DOHH2 (cell line): ENCODE measurements around the gene INSC.

Source experiments
- EZH2phosphoT487 ChIP-seq: fragments of 200-600 bp; sonication (generic); IDR thresholded peaks from 2 replicates; pipeline ENCODE4 v1.6.1; 2017; ENCODE audit warnings: borderline replicate concordance, mild to moderate bottlenecking, antibody characterized with exemption, low read length, moderate library complexity, mixed read lengths
- TF ChIP-seq, protein P1 (sequence below): fragments of 200-600 bp; sonication (generic); IDR thresholded peaks from one replicate; pipeline ENCODE4 v1.5.1; 2014; ENCODE audit warnings: antibody characterized with exemption, mild to moderate bottlenecking, low read depth, low read length; ENCODE audit not compliant: poor library complexity, severe bottlenecking

DNA sequence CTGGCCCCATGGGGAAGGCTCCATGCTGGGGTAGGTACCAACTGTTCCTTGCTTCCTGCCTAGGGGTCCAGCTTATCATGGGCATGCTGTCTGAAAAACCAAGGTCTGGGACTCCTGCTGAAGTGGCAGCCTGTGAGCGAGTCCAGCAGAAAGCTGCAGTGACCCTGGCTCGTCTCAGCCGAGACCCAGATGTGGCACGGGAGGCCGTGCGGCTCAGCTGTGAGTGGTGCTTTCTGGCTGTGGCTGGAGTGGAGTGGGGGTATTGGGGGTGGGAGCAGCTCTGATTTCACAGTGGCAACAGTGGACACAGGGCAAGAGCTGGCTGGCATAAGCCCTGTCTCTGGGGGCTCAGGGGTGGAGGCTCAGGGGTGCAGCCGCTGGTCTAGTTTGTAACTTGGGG, 124.1 kb downstream of the INSC start:
- TF ChIP-seq, protein P1, sequence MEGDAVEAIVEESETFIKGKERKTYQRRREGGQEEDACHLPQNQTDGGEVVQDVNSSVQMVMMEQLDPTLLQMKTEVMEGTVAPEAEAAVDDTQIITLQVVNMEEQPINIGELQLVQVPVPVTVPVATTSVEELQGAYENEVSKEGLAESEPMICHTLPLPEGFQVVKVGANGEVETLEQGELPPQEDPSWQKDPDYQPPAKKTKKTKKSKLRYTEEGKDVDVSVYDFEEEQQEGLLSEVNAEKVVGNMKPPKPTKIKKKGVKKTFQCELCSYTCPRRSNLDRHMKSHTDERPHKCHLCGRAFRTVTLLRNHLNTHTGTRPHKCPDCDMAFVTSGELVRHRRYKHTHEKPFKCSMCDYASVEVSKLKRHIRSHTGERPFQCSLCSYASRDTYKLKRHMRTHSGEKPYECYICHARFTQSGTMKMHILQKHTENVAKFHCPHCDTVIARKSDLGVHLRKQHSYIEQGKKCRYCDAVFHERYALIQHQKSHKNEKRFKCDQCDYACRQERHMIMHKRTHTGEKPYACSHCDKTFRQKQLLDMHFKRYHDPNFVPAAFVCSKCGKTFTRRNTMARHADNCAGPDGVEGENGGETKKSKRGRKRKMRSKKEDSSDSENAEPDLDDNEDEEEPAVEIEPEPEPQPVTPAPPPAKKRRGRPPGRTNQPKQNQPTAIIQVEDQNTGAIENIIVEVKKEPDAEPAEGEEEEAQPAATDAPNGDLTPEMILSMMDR = no peak
- TF ChIP-seq EZH2phosphoT487 = no peak
